Esophagus squamous epithelium (tissue), 5 donors: Measurements from ENCODE around the gene PDZK1. TPM values are rescaled to one million over a fixed set of nuclear protein-coding genes. Genes with fewer than 3 reads are reported as not detected.
"Not testable (repeated sequence)": the region's sequence is repeated elsewhere in the genome, so short reads cannot be mapped to it uniquely, and the experiment has no call there.

ENCODE experiments used
- DNase-seq: peaks from one replicate; lab custom pipeline; 2025; lab: John Stamatoyannopoulos, UW
- H3K27ac ChIP-seq, 4 donors: fragments of 200-600 bp; sonication (generic); one replicate each; pipeline ENCODE4 v1.5.1; 2016 to 2019; ENCODE audit warnings: mild to moderate bottlenecking in 1 of 4
- H3K27me3 ChIP-seq, 4 donors: fragments of 200-600 bp; sonication (generic); 1 replicate in 3 of 4; 2 replicates in 1 of 4; pipeline versions ENCODE4 v1.5.1 to v1.6.0; 2017 to 2021; ENCODE audit warnings: antibody characterized with exemption in 1 of 4
- H3K36me3 ChIP-seq, 3 donors: fragments of 200-600 bp; sonication (generic); one replicate each; pipeline ENCODE4 v1.5.1; 2016 to 2019
- H3K4me1 ChIP-seq, 3 donors: fragments of 200-600 bp; sonication (generic); one replicate each; pipeline ENCODE4 v1.5.1; 2017 to 2019
- H3K4me3 ChIP-seq, 4 donors: fragments of 200-600 bp; sonication (generic); 1 replicate in 3 of 4; 2 replicates in 1 of 4; pipeline ENCODE4 v1.5.1; 2016 to 2019; ENCODE audit warnings: mild to moderate bottlenecking in 2 of 4, moderate library complexity in 1 of 4
- H3K9me3 ChIP-seq, 3 donors: fragments of 200-600 bp; sonication (generic); one replicate each; pipeline ENCODE4 v1.5.1; 2016 to 2019
- POLR2A ChIP-seq, 4 donors: fragments of 450-650 bp; IDR thresholded peaks; one replicate each; pipeline ENCODE4 v1.6.1; 2017; ENCODE audit warnings: antibody characterized with exemption in 4 of 4, mild to moderate bottlenecking in 4 of 4, moderate library complexity in 3 of 4
- WGBS, 2 donors: methylation state at CpG; one replicate each; pipeline ENCODE4 v1.1.5; 2018; 5-methylcytosine and 5-hydroxymethylcytosine counted together
- intact Hi-C: fragments of 100-400 bp; cut with DNase I; formaldehyde crosslinking; loops from one replicate; pipeline ENCODE4 v1.15.0; 2022
- total RNA-seq, 4 donors: library from RNA; depleted of rRNA; stranded (reverse); fragments of >200 nt; gene quantifications; one replicate each; pipeline ENCODE4 v1.1.0, GENCODE V29; 2016
- TF ChIP-seq, protein P1 (sequence below), 6 experiments: fragments of 450-650 bp in 4 of 6; fragments of 200-600 bp in 2 of 6; sonication (generic) in 2 of 6; IDR thresholded peaks; one replicate each; pipeline ENCODE4 v1.5.1; 2016 to 2019; ENCODE audit warnings: antibody characterized with exemption in 6 of 6, mild to moderate bottlenecking in 4 of 6, moderate library complexity in 4 of 6
- donor health status: DM: yes; HTN: yes; CAD: no.

PDZK1 gene
- total RNA-seq, 4 donors from 2014 or later = 0.19 TPM; not detected in 3

DNA sequence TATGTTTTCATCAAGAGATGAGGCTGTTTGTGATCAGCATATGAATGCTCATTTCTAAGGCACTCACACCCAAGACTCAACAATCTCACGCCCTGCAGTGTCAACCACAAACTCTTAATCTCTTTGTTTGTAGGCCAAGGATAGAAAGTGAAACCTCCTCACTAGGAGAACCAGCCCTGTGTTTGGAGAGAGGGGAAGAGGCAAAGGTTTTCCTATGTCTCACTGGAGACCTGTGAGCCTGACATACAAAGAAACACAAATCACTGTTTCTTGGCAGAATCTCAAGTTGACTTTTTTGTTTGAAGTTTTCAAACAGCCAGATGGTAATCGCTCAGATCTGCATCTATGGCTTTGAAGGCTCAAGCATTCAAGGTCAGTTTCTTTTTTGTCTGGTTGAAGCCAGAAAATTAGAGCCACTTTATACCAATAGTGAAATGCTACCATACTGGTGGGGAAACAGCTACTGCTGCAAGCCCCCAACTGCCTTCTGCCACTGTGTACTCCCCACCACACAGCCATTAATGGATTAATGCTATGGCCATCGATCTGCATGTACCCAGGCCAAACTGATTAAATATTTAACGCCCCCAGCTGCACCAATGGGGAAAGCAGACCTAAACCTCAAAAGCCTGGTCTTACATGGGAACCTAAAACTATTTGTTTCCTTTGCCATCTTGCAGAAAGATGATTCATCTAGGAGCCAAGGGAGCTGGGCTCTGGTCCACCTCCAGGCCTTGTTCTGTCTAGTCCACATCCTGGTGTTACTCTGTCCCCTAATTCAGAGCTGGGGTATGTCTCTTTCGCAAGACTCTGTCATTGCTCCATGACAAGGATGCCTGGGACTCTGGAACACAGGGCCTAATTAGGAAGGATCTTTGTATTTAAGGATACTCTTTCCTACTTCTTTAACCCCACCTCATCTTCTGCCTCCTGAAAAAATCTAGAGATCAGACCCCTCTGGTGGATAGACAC, 16.3 kb downstream of the PDZK1 start:
- intact Hi-C loops = no loop called here
- Histone ChIP-seq H3K4me1 (peaks cover 0 to 20% (median 6%) of the 10 kb centered on the region in 3 donors), H3K36me3 (no peaks in the 10 kb centered on the region), H3K27me3 (no peaks in the 10 kb centered on the region), H3K27ac (peak overlapping the region; percentile 16 to 34 (median 28)), H3K9me3 (no peaks in the 10 kb centered on the region), H3K4me3 (no peak overlapping the region)
- DNase-seq = no peak
- no peak for TF ChIP-seq POLR2A (IDR thresholded peaks at IDR 0.05)
- TF ChIP-seq, protein P1, sequence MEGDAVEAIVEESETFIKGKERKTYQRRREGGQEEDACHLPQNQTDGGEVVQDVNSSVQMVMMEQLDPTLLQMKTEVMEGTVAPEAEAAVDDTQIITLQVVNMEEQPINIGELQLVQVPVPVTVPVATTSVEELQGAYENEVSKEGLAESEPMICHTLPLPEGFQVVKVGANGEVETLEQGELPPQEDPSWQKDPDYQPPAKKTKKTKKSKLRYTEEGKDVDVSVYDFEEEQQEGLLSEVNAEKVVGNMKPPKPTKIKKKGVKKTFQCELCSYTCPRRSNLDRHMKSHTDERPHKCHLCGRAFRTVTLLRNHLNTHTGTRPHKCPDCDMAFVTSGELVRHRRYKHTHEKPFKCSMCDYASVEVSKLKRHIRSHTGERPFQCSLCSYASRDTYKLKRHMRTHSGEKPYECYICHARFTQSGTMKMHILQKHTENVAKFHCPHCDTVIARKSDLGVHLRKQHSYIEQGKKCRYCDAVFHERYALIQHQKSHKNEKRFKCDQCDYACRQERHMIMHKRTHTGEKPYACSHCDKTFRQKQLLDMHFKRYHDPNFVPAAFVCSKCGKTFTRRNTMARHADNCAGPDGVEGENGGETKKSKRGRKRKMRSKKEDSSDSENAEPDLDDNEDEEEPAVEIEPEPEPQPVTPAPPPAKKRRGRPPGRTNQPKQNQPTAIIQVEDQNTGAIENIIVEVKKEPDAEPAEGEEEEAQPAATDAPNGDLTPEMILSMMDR (IDR thresholded peaks at IDR 0.05) = no peak
- 25 to 38% methylated on average over 4 to 5 of the region's 5 CpGs for WGBS, 2 donors

DNA sequence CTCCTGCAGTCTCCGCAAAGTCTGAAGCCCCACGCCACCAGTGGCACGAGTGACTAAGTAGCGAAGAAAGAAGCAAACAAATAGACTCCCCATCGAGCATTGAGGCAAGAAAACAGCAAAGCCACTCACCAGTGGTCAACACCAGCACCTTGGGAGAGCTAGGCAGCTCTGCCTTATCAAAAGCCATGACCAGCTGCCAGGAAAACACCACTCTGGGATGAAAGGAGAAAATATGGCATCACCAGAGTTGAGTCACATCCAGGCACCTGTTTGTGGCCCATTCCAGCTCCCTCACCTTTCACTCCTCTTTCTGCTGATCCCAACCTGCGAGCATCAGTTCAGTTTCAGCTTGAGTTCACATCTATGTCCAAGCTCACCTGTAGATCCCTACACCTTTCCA, 17.2 kb downstream of the PDZK1 start:
- Histone ChIP-seq H3K9me3 (no peaks in the 10 kb centered on the region), H3K4me1 (peaks cover 0 to 20% (median 6%) of the 10 kb centered on the region in 3 donors), H3K27ac (no peak overlapping the region), H3K27me3 (no peaks in the 10 kb centered on the region), H3K36me3 (no peaks in the 10 kb centered on the region), H3K4me3 (no peak overlapping the region)
- no peak for TF ChIP-seq POLR2A (IDR thresholded peaks at IDR 0.05)
- TF ChIP-seq, protein P1 (IDR thresholded peaks at IDR 0.05) = no peak
- 87 to 93% methylated on average over 6 of the region's 6 CpGs for WGBS, 2 donors
- intact Hi-C loops = no loop called here
- DNase-seq = no peak

GRCh38 chr1:145688924-145689323, 18.2 kb downstream of the PDZK1 start:
- intact Hi-C loops = no loop called here
- WGBS, 2 donors = 92 to 97% methylated on average over 6 of the region's 6 CpGs
- Histone ChIP-seq H3K27me3 (no peaks in the 10 kb centered on the region), H3K27ac (no peak overlapping the region), H3K4me3 (no peak overlapping the region), H3K9me3 (no peaks in the 10 kb centered on the region), H3K4me1 (peaks cover 0 to 20% (median 6%) of the 10 kb centered on the region in 3 donors), H3K36me3 (no peaks in the 10 kb centered on the region)
- no peak for DNase-seq
- no peak for TF ChIP-seq POLR2A (IDR thresholded peaks at IDR 0.05)
- TF ChIP-seq, protein P1 (IDR thresholded peaks at IDR 0.05) = no peak

GRCh38 chr1:145688328-145688727, 18.8 kb downstream of the PDZK1 start:
- no peaks in the 10 kb centered on the region for H3K36me3 ChIP-seq
- intact Hi-C loops = no loop called here
- DNase-seq = no peak
- no peak overlapping the region for H3K27ac ChIP-seq
- H3K27me3 ChIP-seq = no peaks in the 10 kb centered on the region
- H3K9me3 ChIP-seq = no peaks in the 10 kb centered on the region
- H3K4me3 ChIP-seq = no peak overlapping the region
- WGBS, 2 donors = 77 to 79% methylated on average over 4 of the region's 4 CpGs
- peaks cover 0 to 20% (median 6%) of the 10 kb centered on the region in 3 donors for H3K4me1 ChIP-seq
- TF ChIP-seq, protein P1 (IDR thresholded peaks at IDR 0.05) = no peak
- no peak for TF ChIP-seq POLR2A (IDR thresholded peaks at IDR 0.05)

GRCh38 chr1:145686078-145686477, 21.1 kb downstream of the PDZK1 start:
- H3K27me3 ChIP-seq, H3K27ac ChIP-seq, DNase-seq, H3K9me3 ChIP-seq, intact Hi-C loops, H3K4me3 ChIP-seq, H3K36me3 ChIP-seq: not testable (repeated sequence)
- 20% methylated on average over 1 of the region's 1 CpG; no CpG with 5 or more reads in 1 of the 2 donors for WGBS, 2 donors
- H3K4me1 ChIP-seq = peaks cover 0 to 15% (median 4%) of the 10 kb centered on the region in 3 donors

- DNase-seq, H3K4me1 ChIP-seq, H3K27me3 ChIP-seq, H3K36me3 ChIP-seq, H3K27ac ChIP-seq, intact Hi-C loops, H3K9me3 ChIP-seq, H3K4me3 ChIP-seq: not testable (repeated sequence)
- WGBS, 2 donors = no CpG with 5 or more reads among the region's 3 CpGs
Measured at GRCh38 chr1:145684858-145685257, 22.3 kb downstream of the PDZK1 start.

DNA sequence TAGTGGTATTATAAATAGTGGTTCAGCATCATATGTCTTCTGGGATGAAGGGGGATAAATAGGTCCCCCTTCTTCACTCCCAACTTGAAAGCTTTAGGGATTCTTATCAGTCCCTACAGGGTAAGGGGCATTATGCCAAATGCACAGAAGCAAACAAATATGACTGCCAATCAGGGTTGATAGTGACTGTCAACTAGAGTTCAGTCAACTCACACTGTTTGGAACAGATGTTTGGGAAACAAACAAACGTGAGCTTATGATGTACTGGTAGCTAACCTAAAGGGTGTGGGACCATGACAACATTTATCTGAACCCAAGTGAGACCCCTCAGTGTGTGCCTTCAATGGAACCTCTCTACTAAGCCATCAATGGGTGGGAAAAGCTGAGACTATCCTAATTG, 34.0 kb downstream of the PDZK1 start:
- intact Hi-C loops, H3K9me3 ChIP-seq, H3K27ac ChIP-seq, H3K4me1 ChIP-seq, H3K36me3 ChIP-seq, H3K27me3 ChIP-seq, H3K4me3 ChIP-seq, DNase-seq: not testable (repeated sequence)
- WGBS, 2 donors = no CpG with 5 or more reads among the region's 1 CpG

DNA sequence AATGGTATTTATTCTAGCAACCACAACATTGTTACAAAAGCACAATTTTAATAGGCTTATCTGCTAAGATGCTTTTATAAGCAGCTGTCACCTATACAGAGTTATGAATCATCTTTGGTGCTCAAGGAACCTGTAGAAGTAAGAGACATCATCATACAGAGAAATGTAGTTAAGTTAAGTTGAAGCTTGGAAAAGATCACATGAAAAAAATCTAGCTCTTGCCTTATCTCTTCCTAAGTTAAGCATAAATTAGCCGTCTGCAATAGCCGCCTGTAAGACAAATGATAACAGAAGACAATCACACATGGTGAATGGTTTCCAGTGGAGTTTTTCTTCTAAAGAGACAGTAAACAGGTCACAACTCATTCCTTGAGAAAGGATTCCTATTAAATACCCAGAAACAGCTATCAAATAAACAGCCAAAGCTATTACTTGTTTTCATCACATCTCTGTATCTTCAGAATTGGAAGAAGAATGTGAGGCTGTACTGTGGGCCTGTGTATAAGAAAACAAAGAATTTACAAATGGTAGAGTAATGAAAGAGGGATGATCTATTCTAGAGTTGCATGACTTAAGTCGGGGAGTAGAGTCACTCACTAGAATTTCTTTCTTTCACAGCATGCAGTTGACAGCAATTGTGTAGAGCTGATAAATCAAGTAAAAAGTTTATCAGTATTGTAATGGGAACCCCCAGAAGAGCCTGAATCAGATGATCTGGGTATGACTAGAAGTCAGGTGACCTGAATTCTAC, 36.0 kb downstream of the PDZK1 start:
- H3K27me3 ChIP-seq, DNase-seq, H3K4me3 ChIP-seq, intact Hi-C loops, H3K27ac ChIP-seq, H3K4me1 ChIP-seq, H3K9me3 ChIP-seq, H3K36me3 ChIP-seq: not testable (repeated sequence)
- 81 to 90% methylated on average over 2 of the region's 3 CpGs for WGBS, 2 donors
